ENCODE results near the gene LRRN2.

The LRRN2 gene

DNA sequence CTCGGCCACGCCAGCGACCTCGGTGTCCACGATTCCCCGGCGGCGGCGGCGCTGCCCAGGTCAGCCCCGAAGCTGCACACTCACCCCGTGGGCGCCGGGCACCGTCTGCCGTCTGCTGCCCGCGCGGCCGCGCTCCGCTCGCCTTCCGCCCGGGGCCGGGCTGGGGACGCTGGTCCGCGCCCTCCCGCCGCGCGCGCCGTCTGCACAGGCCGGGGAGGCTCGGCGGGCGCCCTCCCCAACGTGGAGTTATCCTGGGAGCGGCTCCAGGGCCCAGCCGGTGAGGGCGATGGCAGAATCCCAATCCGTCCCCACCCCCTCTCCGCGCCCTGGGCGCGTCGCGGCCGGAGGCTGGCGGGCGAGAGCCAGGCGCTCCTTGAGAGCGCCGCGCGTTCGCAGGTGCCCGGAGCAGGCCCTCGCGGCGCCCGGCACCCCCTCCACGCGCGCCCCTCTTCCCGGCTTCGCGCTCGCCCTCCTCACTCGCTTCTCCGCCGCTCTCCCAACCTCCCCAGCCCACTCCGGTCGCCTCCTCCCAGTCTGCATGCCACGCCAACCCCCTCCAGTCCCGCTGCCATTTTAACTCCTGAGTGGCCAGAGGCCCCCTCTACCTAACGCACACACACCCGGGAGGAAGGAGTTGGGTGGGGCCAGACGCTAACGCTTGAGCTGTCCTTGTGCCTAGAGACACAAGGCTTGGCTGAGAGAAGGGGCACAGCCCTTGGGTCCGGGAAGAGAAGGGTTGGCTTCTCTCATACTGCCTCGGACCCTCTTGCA, at the start of gene LRRN2:
LRRN2 (minus strand) TSS at position 503 of the 771 bp plus-strand sequence. CDS start 65,746 bp downstream, outside the sequence.
- TF ChIP-seq, protein P1, sequence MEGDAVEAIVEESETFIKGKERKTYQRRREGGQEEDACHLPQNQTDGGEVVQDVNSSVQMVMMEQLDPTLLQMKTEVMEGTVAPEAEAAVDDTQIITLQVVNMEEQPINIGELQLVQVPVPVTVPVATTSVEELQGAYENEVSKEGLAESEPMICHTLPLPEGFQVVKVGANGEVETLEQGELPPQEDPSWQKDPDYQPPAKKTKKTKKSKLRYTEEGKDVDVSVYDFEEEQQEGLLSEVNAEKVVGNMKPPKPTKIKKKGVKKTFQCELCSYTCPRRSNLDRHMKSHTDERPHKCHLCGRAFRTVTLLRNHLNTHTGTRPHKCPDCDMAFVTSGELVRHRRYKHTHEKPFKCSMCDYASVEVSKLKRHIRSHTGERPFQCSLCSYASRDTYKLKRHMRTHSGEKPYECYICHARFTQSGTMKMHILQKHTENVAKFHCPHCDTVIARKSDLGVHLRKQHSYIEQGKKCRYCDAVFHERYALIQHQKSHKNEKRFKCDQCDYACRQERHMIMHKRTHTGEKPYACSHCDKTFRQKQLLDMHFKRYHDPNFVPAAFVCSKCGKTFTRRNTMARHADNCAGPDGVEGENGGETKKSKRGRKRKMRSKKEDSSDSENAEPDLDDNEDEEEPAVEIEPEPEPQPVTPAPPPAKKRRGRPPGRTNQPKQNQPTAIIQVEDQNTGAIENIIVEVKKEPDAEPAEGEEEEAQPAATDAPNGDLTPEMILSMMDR (IDR thresholded peaks at IDR 0.05; ENCODE audit: low read depth, low read length): no peak
- in situ Hi-C loops (cut with HindIII; ENCODE audit: low sequenced_read_pairs): no loop called here
- H3K4me3 ChIP-seq (ENCODE audit: low read depth, low read length): no peak within 1 kb of the TSS
- no peak for DNase-seq (ENCODE audit: low read depth, low spot score)

DNA sequence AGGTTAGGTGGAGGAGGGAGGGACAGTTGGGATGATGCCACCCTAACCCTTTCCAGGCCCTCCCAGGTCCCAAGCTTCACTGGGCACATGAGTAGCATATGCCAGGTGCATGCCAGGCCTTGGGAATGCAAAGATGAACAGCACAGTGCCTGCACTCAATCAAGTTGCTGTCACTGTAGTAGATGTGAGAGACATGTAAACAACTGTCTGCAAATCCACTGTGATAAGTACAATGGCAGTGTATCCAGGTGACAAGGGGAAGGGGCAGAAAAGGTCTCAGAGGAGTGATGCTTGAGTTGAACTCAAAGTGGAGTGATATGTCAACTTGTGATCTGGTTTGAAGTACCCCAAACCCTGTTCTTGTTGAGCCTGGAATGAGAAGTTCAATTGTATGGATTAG, 49.5 kb upstream of the LRRN2 start:
- TF ChIP-seq, protein P1 (IDR thresholded peaks at IDR 0.05; ENCODE audit: low read depth, low read length): no peak
- no peak for DNase-seq (ENCODE audit: low read depth, low spot score)
- in situ Hi-C loops (cut with HindIII; ENCODE audit: low sequenced_read_pairs): no loop called here
- no peak overlapping the region for H3K4me3 ChIP-seq (ENCODE audit: low read depth, low read length)

DNA sequence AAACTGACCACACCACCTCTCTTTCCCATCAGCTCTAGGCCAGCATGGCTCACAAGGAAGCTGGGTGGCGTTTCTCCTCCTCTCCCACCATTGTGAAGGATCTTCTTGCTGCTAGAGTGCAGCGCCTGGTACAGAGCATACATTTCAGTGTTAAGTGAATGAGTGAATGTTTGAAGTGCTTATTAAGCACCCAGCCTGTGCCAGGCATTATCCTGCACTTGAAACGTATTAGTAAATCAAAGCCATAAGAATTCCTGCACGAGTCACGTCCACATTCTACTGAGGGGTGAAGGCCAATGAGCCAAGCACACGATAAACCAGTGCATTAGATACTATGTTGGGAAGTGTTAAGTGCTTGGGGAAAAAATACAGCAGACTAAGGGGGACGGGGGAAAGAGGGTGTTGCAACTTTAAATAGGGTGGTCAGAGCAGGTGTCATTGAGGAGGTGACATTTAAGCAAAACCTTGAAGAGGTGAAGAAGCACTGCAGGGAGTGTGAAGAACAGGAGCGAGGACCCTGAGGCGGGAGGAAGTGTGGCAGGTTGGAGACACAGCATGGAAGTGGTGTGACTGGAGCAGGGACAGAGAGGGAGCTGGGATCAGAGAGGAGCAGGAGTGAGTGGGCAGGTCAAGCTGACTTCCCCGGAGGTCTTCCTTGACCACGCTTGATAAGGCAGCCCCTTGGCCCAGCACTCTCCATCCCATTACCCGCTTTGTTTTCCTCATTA, 48.5 kb upstream of the LRRN2 start:
- in situ Hi-C loops (cut with HindIII; ENCODE audit: low sequenced_read_pairs): no loop called here
- DNase-seq (ENCODE audit: low read depth, low spot score): no peak
- no peak overlapping the region for H3K4me3 ChIP-seq (ENCODE audit: low read depth, low read length)
- TF ChIP-seq, protein P1 (IDR thresholded peaks at IDR 0.05; ENCODE audit: low read depth, low read length): no peak

DNA sequence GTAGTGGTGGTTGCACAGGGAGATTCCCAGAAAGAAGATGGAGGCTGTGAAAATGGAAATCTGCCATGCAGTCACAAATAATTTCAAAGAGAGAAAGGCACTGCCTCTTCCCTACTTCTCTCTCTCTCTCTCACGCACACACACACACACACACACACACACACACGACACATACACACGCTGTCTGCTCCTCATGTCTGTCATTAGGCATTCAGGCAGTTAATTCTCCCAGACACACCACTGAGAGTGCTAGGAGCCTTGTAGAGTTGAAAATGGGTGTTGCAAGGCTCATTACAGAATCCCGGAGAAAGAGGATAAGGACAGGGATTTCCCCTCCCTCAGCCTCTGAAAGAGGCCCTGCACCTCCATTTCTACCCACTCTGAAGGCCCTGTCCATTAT, 47.8 kb upstream of the LRRN2 start:
- in situ Hi-C loops (cut with HindIII; ENCODE audit: low sequenced_read_pairs): no loop called here
- TF ChIP-seq, protein P1 (IDR thresholded peaks at IDR 0.05; ENCODE audit: low read depth, low read length): no peak
- no peak for DNase-seq (ENCODE audit: low read depth, low spot score)
- no peak overlapping the region for H3K4me3 ChIP-seq (ENCODE audit: low read depth, low read length)

DNA sequence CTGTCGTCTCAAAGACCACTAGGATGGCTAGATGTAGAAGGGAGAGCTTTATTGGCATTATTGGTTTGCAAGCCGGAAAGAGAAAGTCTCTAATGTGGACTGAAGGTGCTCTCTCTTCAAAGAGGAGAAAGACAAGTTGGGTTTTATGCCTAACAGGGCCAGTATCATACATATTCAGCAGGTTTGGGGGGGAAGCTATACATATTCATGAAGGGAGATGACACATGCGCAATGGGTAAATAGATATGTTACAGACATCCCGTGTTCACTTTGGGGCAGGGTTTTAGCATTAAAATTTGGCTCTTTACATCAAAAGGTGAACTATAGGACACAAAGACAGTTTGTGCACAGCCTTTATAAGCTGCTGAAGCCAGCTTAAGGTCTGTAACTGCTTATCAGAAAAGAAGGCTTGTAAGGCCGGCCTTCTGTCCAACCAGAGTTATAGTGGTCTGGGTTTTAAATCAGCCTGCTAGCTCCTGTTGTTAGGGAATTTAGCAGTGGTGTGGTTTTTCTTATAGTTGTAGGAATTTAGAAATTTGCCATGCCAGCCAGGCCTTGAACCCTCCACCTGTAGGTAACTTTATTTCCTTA, 46.5 kb upstream of the LRRN2 start:
- no peak for DNase-seq (ENCODE audit: low read depth, low spot score)
- TF ChIP-seq, protein P1 (IDR thresholded peaks at IDR 0.05; ENCODE audit: low read depth, low read length): no peak
- H3K4me3 ChIP-seq (ENCODE audit: low read depth, low read length): no peak overlapping the region
- in situ Hi-C loops (cut with HindIII; ENCODE audit: low sequenced_read_pairs): no loop called here

DNA sequence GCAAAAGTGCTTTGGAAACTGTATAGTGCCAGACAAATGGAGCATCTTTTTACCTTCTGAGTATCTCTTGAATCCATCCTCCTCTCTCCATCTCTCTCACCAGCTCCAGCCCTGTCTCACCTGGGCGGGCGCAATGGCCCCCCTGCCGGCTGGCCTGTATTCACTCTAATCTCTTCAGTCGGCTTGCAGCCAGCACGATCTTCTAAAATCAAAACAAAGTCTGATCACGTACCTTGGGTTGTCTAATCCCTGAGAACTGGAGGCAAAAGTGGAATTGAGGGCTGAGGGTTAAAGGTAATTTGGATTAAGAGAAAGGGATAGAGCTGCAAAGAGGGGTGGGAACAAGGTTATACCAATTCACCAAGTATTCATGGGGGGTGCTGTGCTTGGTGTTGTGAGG, 46.0 kb upstream of the LRRN2 start:
- H3K4me3 ChIP-seq (ENCODE audit: low read depth, low read length): no peak overlapping the region
- in situ Hi-C loops (cut with HindIII; ENCODE audit: low sequenced_read_pairs): no loop called here
- no peak for DNase-seq (ENCODE audit: low read depth, low spot score)
- TF ChIP-seq, protein P1 (IDR thresholded peaks at IDR 0.05; ENCODE audit: low read depth, low read length): no peak

Measured in astrocyte of the spinal cord (primary cell).